HEK293 (cell line): ENCODE data around the gene LAMA2.

Experiments used
- CTCF ChIA-PET: fragments of 350-600 bp; formaldehyde crosslinking; extraction: SDS; loops from one replicate; lab custom pipeline; 2021; ENCODE audit warnings: antibody characterized with exemption; lab: Yijun Ruan, JAX
- POLR2A ChIA-PET: fragments of 300-600 bp; formaldehyde crosslinking; extraction: SDS; loops from one replicate; lab custom pipeline; 2020; ENCODE audit warnings: antibody characterized with exemption, inconsistent platforms; lab: Yijun Ruan, JAX
- H3K27ac ChIP-seq: fragments of 200-500 bp; sonication (Bioruptor generic); 2 replicates; pipeline ENCODE4 v1.5.1; 2014; ENCODE audit warnings: low read depth, low read length, control low read depth, inconsistent platforms; ENCODE audit errors: extremely low read depth
- H3K36me3 ChIP-seq, 2 experiments: fragments of 200-500 bp in 1 of 2; sonication (Bioruptor generic) in 1 of 2; 1 replicate in 1 of 2; 2 replicates in 1 of 2; pipeline ENCODE4 v1.5.1; 2014 to 2017; ENCODE audit warnings: inconsistent platforms in 2 of 2, low read length in 2 of 2; ENCODE audit not compliant: control insufficient read depth in 2 of 2, insufficient read depth in 1 of 2
- H3K4me1 ChIP-seq: fragments of 200-500 bp; sonication (Bioruptor generic); 2 replicates; pipeline ENCODE4 v1.5.1; 2014; ENCODE audit warnings: mild to moderate bottlenecking, low read length, inconsistent platforms; ENCODE audit not compliant: control insufficient read depth, insufficient read depth
- H3K4me3 ChIP-seq: 2 replicates; pipeline ENCODE4 v1.5.1; 2011; ENCODE audit warnings: low read depth, mild to moderate bottlenecking, control low read depth, low read length, moderate library complexity
- H3K9me3 ChIP-seq: fragments of 200-500 bp; sonication (Bioruptor generic); 2 replicates; pipeline ENCODE4 v1.5.1; 2014; ENCODE audit warnings: low read depth, low read length, inconsistent platforms; ENCODE audit not compliant: control insufficient read depth, insufficient read depth
- KLF10 ChIP-seq: fragments of 450-650 bp; IDR thresholded peaks from 2 replicates; pipeline ENCODE4 v1.5.1; 2018; ENCODE audit warnings: missing biosample characterization, mild to moderate bottlenecking, missing genetic modification characterization
- MZF1 ChIP-seq: fragments of 450-650 bp; formaldehyde crosslinking; IDR thresholded peaks from 2 replicates; pipeline ENCODE4 v1.5.1; 2017; ENCODE audit warnings: missing biosample characterization, missing genetic modification characterization, borderline replicate concordance
- OSR2 ChIP-seq: fragments of 450-650 bp; formaldehyde crosslinking; IDR thresholded peaks from 2 replicates; pipeline ENCODE4 v1.5.1; 2016; ENCODE audit warnings: missing biosample characterization, missing genetic modification characterization
- RBAK ChIP-seq: fragments of 450-650 bp; formaldehyde crosslinking; IDR thresholded peaks from 2 replicates; pipeline ENCODE4 v1.5.1; 2016; ENCODE audit warnings: missing biosample characterization, missing genetic modification characterization
- ZNF157 ChIP-seq: fragments of 450-650 bp; formaldehyde crosslinking; IDR thresholded peaks from 2 replicates; pipeline ENCODE4 v1.5.1; 2016; ENCODE audit warnings: missing biosample characterization, missing genetic modification characterization
- ZNF433 ChIP-seq: fragments of 450-650 bp; formaldehyde crosslinking; IDR thresholded peaks from 2 replicates; pipeline ENCODE4 v1.5.1; 2016; ENCODE audit warnings: missing biosample characterization, missing genetic modification characterization, low read depth
- ZNF549 ChIP-seq: fragments of 450-650 bp; IDR thresholded peaks from 2 replicates; pipeline ENCODE4 v1.5.1; 2018; ENCODE audit warnings: missing biosample characterization, missing genetic modification characterization, mild to moderate bottlenecking, inconsistent platforms, moderate library complexity
- ZNF664 ChIP-seq: fragments of 450-650 bp; formaldehyde crosslinking; IDR thresholded peaks from 2 replicates; pipeline ENCODE4 v1.5.1; 2016; ENCODE audit warnings: missing biosample characterization, missing genetic modification characterization
- ZNF707 ChIP-seq: fragments of 450-650 bp; formaldehyde crosslinking; IDR thresholded peaks from 2 replicates; pipeline ENCODE4 v1.5.1; 2016; ENCODE audit warnings: missing biosample characterization, missing genetic modification characterization
- ZNF776 ChIP-seq: fragments of 450-650 bp; formaldehyde crosslinking; IDR thresholded peaks from 2 replicates; pipeline ENCODE4 v1.5.0; 2017; ENCODE audit warnings: missing biosample characterization, missing genetic modification characterization, borderline replicate concordance
- TF ChIP-seq, protein P1 (sequence below): fragments of 450-650 bp; formaldehyde crosslinking; IDR thresholded peaks from 2 replicates; pipeline ENCODE4 v1.5.0; 2017; ENCODE audit warnings: missing biosample characterization, missing genetic modification characterization, borderline replicate concordance
- TF ChIP-seq, protein P2 (sequence below): fragments of 450-650 bp; formaldehyde crosslinking; IDR thresholded peaks from 2 replicates; pipeline ENCODE4 v1.5.1; 2016; ENCODE audit warnings: missing biosample characterization, missing genetic modification characterization
- TF ChIP-seq, protein P3 (sequence below): fragments of 450-650 bp; formaldehyde crosslinking; IDR thresholded peaks from 2 replicates; pipeline ENCODE4 v1.5.1; 2016; ENCODE audit warnings: missing biosample characterization, missing genetic modification characterization, low read depth
- TF ChIP-seq, protein P4 (sequence below): fragments of 450-650 bp; formaldehyde crosslinking; IDR thresholded peaks from 2 replicates; pipeline ENCODE4 v1.5.1; 2016; ENCODE audit warnings: missing biosample characterization, missing genetic modification characterization, borderline replicate concordance
- TF ChIP-seq, protein P5 (sequence below): IDR thresholded peaks from 2 replicates; pipeline ENCODE4 v1.6.1; 2011; ENCODE audit warnings: mild to moderate bottlenecking, low read depth, low read length, borderline replicate concordance
- TF ChIP-seq, protein P6 (sequence below): fragments of 450-650 bp; formaldehyde crosslinking; IDR thresholded peaks from 2 replicates; pipeline ENCODE4 v1.5.1; 2016; ENCODE audit warnings: missing biosample characterization, missing genetic modification characterization
- TF ChIP-seq, protein P7 (sequence below): fragments of 450-650 bp; IDR thresholded peaks from 2 replicates; pipeline ENCODE4 v1.5.1; 2018; ENCODE audit warnings: missing biosample characterization, mild to moderate bottlenecking, missing genetic modification characterization
- TF ChIP-seq, protein P8 (sequence below): fragments of 450-650 bp; formaldehyde crosslinking; IDR thresholded peaks from 2 replicates; pipeline ENCODE4 v1.5.1; 2016; ENCODE audit warnings: missing biosample characterization, missing genetic modification characterization

The LAMA2 gene

DNA sequence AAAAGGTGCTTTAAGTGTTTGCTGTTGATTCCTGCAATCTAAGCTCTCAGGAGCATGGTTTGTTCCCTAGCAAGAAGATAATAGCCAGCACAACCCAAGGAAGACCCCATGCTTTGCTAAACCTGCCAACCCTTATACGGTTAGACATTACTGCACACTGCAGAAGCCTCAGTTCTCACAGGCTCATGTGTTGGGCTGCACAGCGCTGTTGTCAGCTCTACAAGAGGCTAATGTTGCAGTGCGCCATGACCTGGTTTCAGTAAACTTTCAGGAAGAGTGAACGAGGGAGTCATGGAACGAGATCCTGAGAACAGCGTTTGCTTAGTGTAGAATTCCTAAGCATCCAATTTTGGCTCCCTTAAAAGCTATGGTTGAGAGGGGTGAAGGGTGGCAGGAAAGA lies 608.5 kb downstream of the LAMA2 start:
- H3K27ac ChIP-seq = no peak overlapping the region
- no peaks in the 10 kb centered on the region for H3K9me3 ChIP-seq
- ChIA-PET CTCF (interaction anchor here (0.6 to 1.3 kb wide), 6 partner anchors 10 to 1907 kb away, joined by 3 to 7 read pairs (median 5); no protein-coding TSS in a partner anchor), POLR2A (interaction anchor here (1.6 kb wide), 1 partner anchor 11 kb away, joined by 5 read pairs; no protein-coding TSS in a partner anchor)
- TF ChIP-seq MZF1 = no peak
- no peak for TF ChIP-seq KLF10
- no peak for TF ChIP-seq RBAK (tag by site-specific recombination)
- TF ChIP-seq ZNF776 = no peak
- TF ChIP-seq, protein P1, sequence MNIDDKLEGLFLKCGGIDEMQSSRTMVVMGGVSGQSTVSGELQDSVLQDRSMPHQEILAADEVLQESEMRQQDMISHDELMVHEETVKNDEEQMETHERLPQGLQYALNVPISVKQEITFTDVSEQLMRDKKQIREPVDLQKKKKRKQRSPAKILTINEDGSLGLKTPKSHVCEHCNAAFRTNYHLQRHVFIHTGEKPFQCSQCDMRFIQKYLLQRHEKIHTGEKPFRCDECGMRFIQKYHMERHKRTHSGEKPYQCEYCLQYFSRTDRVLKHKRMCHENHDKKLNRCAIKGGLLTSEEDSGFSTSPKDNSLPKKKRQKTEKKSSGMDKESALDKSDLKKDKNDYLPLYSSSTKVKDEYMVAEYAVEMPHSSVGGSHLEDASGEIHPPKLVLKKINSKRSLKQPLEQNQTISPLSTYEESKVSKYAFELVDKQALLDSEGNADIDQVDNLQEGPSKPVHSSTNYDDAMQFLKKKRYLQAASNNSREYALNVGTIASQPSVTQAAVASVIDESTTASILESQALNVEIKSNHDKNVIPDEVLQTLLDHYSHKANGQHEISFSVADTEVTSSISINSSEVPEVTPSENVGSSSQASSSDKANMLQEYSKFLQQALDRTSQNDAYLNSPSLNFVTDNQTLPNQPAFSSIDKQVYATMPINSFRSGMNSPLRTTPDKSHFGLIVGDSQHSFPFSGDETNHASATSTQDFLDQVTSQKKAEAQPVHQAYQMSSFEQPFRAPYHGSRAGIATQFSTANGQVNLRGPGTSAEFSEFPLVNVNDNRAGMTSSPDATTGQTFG (tag by site-specific recombination) = no peak
- no peak for TF ChIP-seq ZNF549 (tag by site-specific recombination)
- TF ChIP-seq, protein P2, sequence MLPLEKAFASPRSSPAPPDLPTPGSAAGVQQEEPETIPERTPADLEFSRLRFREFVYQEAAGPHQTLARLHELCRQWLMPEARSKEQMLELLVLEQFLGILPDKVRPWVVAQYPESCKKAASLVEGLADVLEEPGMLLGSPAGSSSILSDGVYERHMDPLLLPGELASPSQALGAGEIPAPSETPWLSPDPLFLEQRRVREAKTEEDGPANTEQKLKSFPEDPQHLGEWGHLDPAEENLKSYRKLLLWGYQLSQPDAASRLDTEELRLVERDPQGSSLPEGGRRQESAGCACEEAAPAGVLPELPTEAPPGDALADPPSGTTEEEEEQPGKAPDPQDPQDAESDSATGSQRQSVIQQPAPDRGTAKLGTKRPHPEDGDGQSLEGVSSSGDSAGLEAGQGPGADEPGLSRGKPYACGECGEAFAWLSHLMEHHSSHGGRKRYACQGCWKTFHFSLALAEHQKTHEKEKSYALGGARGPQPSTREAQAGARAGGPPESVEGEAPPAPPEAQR = no peak
- TF ChIP-seq, protein P3, sequence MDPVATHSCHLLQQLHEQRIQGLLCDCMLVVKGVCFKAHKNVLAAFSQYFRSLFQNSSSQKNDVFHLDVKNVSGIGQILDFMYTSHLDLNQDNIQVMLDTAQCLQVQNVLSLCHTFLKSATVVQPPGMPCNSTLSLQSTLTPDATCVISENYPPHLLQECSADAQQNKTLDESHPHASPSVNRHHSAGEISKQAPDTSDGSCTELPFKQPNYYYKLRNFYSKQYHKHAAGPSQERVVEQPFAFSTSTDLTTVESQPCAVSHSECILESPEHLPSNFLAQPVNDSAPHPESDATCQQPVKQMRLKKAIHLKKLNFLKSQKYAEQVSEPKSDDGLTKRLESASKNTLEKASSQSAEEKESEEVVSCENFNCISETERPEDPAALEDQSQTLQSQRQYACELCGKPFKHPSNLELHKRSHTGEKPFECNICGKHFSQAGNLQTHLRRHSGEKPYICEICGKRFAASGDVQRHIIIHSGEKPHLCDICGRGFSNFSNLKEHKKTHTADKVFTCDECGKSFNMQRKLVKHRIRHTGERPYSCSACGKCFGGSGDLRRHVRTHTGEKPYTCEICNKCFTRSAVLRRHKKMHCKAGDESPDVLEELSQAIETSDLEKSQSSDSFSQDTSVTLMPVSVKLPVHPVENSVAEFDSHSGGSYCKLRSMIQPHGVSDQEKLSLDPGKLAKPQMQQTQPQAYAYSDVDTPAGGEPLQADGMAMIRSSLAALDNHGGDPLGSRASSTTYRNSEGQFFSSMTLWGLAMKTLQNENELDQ (tag by site-specific recombination) = no peak
- no peak for TF ChIP-seq ZNF707
- no peak for TF ChIP-seq ZNF664 (tag by site-specific recombination)
- TF ChIP-seq, protein P4, sequence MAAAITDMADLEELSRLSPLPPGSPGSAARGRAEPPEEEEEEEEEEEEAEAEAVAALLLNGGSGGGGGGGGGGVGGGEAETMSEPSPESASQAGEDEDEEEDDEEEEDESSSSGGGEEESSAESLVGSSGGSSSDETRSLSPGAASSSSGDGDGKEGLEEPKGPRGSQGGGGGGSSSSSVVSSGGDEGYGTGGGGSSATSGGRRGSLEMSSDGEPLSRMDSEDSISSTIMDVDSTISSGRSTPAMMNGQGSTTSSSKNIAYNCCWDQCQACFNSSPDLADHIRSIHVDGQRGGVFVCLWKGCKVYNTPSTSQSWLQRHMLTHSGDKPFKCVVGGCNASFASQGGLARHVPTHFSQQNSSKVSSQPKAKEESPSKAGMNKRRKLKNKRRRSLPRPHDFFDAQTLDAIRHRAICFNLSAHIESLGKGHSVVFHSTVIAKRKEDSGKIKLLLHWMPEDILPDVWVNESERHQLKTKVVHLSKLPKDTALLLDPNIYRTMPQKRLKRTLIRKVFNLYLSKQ (tag by site-specific recombination) = no peak
- TF ChIP-seq, protein P5, sequence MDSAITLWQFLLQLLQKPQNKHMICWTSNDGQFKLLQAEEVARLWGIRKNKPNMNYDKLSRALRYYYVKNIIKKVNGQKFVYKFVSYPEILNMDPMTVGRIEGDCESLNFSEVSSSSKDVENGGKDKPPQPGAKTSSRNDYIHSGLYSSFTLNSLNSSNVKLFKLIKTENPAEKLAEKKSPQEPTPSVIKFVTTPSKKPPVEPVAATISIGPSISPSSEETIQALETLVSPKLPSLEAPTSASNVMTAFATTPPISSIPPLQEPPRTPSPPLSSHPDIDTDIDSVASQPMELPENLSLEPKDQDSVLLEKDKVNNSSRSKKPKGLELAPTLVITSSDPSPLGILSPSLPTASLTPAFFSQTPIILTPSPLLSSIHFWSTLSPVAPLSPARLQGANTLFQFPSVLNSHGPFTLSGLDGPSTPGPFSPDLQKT = no peak
- TF ChIP-seq, protein P6, sequence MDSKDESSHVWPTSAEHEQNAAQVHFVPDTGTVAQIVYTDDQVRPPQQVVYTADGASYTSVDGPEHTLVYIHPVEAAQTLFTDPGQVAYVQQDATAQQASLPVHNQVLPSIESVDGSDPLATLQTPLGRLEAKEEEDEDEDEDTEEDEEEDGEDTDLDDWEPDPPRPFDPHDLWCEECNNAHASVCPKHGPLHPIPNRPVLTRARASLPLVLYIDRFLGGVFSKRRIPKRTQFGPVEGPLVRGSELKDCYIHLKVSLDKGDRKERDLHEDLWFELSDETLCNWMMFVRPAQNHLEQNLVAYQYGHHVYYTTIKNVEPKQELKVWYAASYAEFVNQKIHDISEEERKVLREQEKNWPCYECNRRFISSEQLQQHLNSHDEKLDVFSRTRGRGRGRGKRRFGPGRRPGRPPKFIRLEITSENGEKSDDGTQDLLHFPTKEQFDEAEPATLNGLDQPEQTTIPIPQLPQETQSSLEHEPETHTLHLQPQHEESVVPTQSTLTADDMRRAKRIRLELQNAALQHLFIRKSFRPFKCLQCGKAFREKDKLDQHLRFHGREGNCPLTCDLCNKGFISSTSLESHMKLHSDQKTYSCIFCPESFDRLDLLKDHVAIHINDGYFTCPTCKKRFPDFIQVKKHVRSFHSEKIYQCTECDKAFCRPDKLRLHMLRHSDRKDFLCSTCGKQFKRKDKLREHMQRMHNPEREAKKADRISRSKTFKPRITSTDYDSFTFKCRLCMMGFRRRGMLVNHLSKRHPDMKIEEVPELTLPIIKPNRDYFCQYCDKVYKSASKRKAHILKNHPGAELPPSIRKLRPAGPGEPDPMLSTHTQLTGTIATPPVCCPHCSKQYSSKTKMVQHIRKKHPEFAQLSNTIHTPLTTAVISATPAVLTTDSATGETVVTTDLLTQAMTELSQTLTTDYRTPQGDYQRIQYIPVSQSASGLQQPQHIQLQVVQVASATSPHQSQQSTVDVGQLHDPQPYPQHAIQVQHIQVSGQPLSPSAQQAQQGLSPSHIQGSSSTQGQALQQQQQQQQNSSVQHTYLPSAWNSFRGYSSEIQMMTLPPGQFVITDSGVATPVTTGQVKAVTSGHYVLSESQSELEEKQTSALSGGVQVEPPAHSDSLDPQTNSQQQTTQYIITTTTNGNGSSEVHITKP (tag by site-specific recombination) = no peak
- no peak for TF ChIP-seq ZNF157 (tag by site-specific recombination)
- no peak for TF ChIP-seq OSR2
- TF ChIP-seq, protein P7, sequence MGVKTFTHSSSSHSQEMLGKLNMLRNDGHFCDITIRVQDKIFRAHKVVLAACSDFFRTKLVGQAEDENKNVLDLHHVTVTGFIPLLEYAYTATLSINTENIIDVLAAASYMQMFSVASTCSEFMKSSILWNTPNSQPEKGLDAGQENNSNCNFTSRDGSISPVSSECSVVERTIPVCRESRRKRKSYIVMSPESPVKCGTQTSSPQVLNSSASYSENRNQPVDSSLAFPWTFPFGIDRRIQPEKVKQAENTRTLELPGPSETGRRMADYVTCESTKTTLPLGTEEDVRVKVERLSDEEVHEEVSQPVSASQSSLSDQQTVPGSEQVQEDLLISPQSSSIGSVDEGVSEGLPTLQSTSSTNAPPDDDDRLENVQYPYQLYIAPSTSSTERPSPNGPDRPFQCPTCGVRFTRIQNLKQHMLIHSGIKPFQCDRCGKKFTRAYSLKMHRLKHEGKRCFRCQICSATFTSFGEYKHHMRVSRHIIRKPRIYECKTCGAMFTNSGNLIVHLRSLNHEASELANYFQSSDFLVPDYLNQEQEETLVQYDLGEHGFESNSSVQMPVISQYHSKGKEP (tag by site-specific recombination) = no peak
- no peak for TF ChIP-seq ZNF433 (tag by site-specific recombination)
- TF ChIP-seq, protein P8, sequence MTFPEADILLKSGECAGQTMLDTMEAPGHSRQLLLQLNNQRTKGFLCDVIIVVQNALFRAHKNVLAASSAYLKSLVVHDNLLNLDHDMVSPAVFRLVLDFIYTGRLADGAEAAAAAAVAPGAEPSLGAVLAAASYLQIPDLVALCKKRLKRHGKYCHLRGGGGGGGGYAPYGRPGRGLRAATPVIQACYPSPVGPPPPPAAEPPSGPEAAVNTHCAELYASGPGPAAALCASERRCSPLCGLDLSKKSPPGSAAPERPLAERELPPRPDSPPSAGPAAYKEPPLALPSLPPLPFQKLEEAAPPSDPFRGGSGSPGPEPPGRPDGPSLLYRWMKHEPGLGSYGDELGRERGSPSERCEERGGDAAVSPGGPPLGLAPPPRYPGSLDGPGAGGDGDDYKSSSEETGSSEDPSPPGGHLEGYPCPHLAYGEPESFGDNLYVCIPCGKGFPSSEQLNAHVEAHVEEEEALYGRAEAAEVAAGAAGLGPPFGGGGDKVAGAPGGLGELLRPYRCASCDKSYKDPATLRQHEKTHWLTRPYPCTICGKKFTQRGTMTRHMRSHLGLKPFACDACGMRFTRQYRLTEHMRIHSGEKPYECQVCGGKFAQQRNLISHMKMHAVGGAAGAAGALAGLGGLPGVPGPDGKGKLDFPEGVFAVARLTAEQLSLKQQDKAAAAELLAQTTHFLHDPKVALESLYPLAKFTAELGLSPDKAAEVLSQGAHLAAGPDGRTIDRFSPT = no peak
- no peak overlapping the region for H3K4me3 ChIP-seq
- H3K36me3 ChIP-seq = no peaks in the 10 kb centered on the region
- peaks cover 3% of the 10 kb centered on the region for H3K4me1 ChIP-seq
